Psoas muscle (tissue), 8 donors: ENCODE data around the gene RGS17. TPM values are rescaled to one million over a fixed set of nuclear protein-coding genes. Genes with fewer than 3 reads are reported as not detected.

Experiments used
- ATAC-seq, 4 donors: fragments of 200-7000 bp; cut with Tn5 transposase; one replicate each; pipeline ENCODE4 v1.9.1; 2020; ENCODE audit warnings: moderate library complexity in 3 of 4, mild to moderate bottlenecking in 2 of 4
- DNase-seq, 2 donors: peaks; one replicate each; pipeline ENCODE4 v3.0.0-alpha.2; 2020
- H3K27ac ChIP-seq: fragments of 200-600 bp; one replicate; pipeline ENCODE4 v1.8.0; 2022
- H3K27me3 ChIP-seq, 3 donors: fragments of 200-600 bp in 1 of 3; one replicate each; pipeline versions ENCODE4 v1.6.1 to v1.8.0; 2013 to 2022; ENCODE audit warnings: low read length in 2 of 3, mild to moderate bottlenecking in 2 of 3, moderate library complexity in 1 of 3; ENCODE audit not compliant: insufficient read depth in 3 of 3
- H3K36me3 ChIP-seq, 2 donors: fragments of 200-600 bp in 1 of 2; one replicate each; pipeline versions ENCODE4 v1.6.1 to v1.8.0; 2013 to 2022; ENCODE audit warnings: low read depth in 1 of 2, mild to moderate bottlenecking in 1 of 2, moderate library complexity in 1 of 2; ENCODE audit not compliant: insufficient read depth in 1 of 2
- H3K4me1 ChIP-seq: fragments of 200-600 bp; one replicate; pipeline ENCODE4 v1.8.0; 2022
- H3K4me3 ChIP-seq: fragments of 200-600 bp; one replicate; pipeline ENCODE4 v1.8.0; 2022; ENCODE audit warnings: mild to moderate bottlenecking
- H3K9me3 ChIP-seq: fragments of 200-600 bp; one replicate; pipeline ENCODE4 v1.8.0; 2022
- WGBS, 3 donors: extraction: QIAGEN DNeasy Blood & Tissue Kit; methylation state at CpG; one replicate each; pipeline versions ENCODE4 v1.1.6 to v1.1.7; 2013; 5-methylcytosine and 5-hydroxymethylcytosine counted together
- intact Hi-C, 2 donors: fragments of 100-400 bp; cut with DNase I; formaldehyde crosslinking; loops; one replicate each; pipeline versions ENCODE4 v1.11.0 to v1.14.2; 2022
- polyA plus RNA-seq, 3 donors: library from polyadenylated mRNA; stranded (reverse); fragments of 200-250 nt; gene quantifications; one replicate each; pipeline ENCODE4 v1.2.3, GENCODE V29; 2013
- total RNA-seq, 4 donors: library from RNA; stranded (reverse); fragmentation: NEBNext Ultra II Directional in 2 of 4; extraction: Animal tissue kit (Norgen Biotek cat#: 25700) in 2 of 4; gene quantifications; one replicate each; pipeline versions ENCODE4 v1.2.1 to v1.2.4, GENCODE V29; 2021 to 2023
- TF ChIP-seq, protein P1 (sequence below): fragments of 200-600 bp; IDR thresholded peaks from one replicate; pipeline ENCODE4 v1.8.0; 2022; ENCODE audit warnings: antibody characterized with exemption
- donor health status: healthy with polysubstance abuse.
- donor health status: DM: no; HTN: no; CAD: no; lungs with moderate emphysema.
- donor health status: Bipolar disorder and iron deficiency.
- donor health status: healthy.
- donor health status: DM: yes; HTN: yes; CAD: no.
- donor health status: DM: no; HTN: no; CAD: no.
- donor health status: DM: no; HTN: no; CAD: no.
- donor health status: DM: yes; HTN: yes; CAD: no.

Gene RGS17
- total and polyA plus RNA-seq, 7 donors, result 0.01 to 0.27 (median 0.15) TPM; not detected in 3

DNA sequence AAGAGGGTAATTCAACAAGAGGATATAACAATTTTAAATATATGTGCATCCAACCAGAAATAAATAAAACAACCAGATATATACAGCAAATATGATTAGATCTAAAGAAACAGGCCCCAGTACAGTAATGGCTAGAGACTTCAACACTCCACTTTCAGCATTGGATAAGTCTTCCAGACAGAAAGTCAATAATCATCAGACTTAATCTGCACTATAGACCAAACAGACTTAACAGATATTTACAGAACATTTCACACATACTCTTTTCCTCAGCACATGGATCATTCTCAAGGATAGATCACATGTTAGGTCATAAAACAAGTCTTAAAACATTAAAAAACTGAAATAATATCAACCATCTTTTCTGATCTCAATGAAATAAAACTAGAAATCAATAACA lies 65.9 kb downstream of the RGS17 start:
- Histone ChIP-seq H3K36me3 (no peaks in the 10 kb centered on the region), H3K4me1 (no peaks in the 10 kb centered on the region), H3K27ac (no peak overlapping the region), H3K4me3 (no peak overlapping the region), H3K9me3 (peaks cover 10% of the 10 kb centered on the region), H3K27me3 (no peaks in the 10 kb centered on the region)
- ATAC-seq (no peak), DNase-seq (no peak)
- intact Hi-C loops, result no loop called here
- TF ChIP-seq, protein P1, sequence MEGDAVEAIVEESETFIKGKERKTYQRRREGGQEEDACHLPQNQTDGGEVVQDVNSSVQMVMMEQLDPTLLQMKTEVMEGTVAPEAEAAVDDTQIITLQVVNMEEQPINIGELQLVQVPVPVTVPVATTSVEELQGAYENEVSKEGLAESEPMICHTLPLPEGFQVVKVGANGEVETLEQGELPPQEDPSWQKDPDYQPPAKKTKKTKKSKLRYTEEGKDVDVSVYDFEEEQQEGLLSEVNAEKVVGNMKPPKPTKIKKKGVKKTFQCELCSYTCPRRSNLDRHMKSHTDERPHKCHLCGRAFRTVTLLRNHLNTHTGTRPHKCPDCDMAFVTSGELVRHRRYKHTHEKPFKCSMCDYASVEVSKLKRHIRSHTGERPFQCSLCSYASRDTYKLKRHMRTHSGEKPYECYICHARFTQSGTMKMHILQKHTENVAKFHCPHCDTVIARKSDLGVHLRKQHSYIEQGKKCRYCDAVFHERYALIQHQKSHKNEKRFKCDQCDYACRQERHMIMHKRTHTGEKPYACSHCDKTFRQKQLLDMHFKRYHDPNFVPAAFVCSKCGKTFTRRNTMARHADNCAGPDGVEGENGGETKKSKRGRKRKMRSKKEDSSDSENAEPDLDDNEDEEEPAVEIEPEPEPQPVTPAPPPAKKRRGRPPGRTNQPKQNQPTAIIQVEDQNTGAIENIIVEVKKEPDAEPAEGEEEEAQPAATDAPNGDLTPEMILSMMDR, result no peak

DNA sequence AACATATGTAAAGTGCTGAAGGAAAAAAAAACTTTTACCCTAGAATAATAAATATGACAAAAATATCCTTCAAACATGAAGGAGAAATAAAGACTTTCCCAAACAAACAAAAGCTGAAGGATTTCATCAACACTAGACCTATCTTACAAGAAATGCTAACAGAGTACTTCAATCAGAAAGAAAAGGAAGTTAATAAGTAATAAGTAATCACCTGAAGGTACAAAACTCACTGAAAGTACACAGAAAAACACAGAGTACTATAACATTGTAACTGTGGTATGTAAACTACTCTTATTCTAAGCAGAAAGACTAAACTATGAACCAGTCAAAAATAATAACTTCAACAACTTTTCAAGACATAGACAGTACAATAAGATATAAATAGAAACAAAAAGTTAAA lies 67.1 kb downstream of the RGS17 start:
- DNase-seq (no peak), ATAC-seq (no peak)
- TF ChIP-seq, protein P1, result no peak
- Histone ChIP-seq H3K4me3 (no peak overlapping the region), H3K27ac (no peak overlapping the region), H3K9me3 (peaks cover 10% of the 10 kb centered on the region), H3K27me3 (no peaks in the 10 kb centered on the region), H3K36me3 (no peaks in the 10 kb centered on the region), H3K4me1 (no peaks in the 10 kb centered on the region)
- intact Hi-C loops, result no loop called here

DNA sequence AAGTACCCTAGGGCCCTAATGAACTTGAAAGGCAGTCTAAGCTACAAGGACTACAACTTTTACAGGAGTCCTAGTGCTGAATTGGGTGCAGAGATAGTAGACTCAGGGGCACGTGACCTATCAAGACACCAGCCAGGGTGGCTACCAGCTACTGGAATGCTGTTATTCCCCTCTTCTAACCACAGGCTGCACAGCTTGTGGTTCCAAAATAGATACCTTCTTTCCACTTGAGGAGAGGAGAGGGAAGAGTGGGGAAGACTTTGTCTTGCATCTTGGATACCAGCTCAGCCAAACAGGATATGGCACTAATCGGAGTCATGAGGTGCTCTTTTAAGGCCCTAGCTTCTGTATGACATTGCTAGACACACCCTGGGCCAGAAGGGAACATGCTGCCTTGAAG lies 68.6 kb downstream of the RGS17 start:
- Histone ChIP-seq H3K9me3 (peaks cover 3% of the 10 kb centered on the region), H3K27ac (no peak overlapping the region), H3K4me3 (no peak overlapping the region), H3K4me1 (no peaks in the 10 kb centered on the region), H3K36me3 (no peaks in the 10 kb centered on the region), H3K27me3 (no peaks in the 10 kb centered on the region)
- intact Hi-C loops, result no loop called here
- 97 to 98% (median 98%) methylated on average over 2 of the region's 2 CpGs for WGBS, 3 donors
- ATAC-seq, result no peak
- DNase-seq, result no peak
- TF ChIP-seq, protein P1, result no peak

GRCh38 chr6:153059757-153060156 lies 71.3 kb downstream of the RGS17 start:
- ATAC-seq, result no peak
- H3K27me3 ChIP-seq, result no peaks in the 10 kb centered on the region
- H3K4me3 ChIP-seq, result no peak overlapping the region
- no peaks in the 10 kb centered on the region for H3K36me3 ChIP-seq
- TF ChIP-seq, protein P1, result no peak
- intact Hi-C loops, result no loop called here
- no peak for DNase-seq
- no peaks in the 10 kb centered on the region for H3K9me3 ChIP-seq
- H3K27ac ChIP-seq, result no peak overlapping the region
- 82 to 86% (median 86%) methylated on average over 1 of the region's 1 CpG for WGBS, 3 donors
- no peaks in the 10 kb centered on the region for H3K4me1 ChIP-seq

DNA sequence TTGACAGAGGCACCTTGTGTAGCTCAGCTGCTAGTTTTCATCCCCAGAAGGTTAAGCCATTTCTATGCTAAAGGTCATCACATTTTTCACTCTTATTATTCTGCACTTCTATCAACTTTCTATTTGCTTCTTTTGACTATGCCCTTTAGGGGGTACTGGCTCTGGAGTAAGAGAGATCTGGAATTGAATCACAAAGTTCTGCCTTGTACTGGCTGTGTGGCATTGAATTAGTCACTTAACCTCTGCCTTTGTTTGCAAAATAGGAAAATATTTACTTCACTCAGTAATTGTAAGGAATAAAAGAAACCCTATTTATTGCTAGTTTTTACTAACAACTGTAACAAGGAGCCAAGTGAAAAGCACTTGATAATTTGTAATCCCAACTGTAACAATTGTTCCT lies 71.8 kb downstream of the RGS17 start:
- Histone ChIP-seq H3K4me3 (no peak overlapping the region), H3K27ac (no peak overlapping the region), H3K9me3 (no peaks in the 10 kb centered on the region), H3K36me3 (no peaks in the 10 kb centered on the region), H3K27me3 (no peaks in the 10 kb centered on the region), H3K4me1 (no peaks in the 10 kb centered on the region)
- DNase-seq (no peak), ATAC-seq (no peak)
- intact Hi-C loops, result no loop called here
- TF ChIP-seq, protein P1, result no peak
